Esophagus muscularis mucosa (tissue), 4 donors: Measurements from ENCODE around the gene SRSF6. TPM values are rescaled to one million over a fixed set of nuclear protein-coding genes. Genes with fewer than 3 reads are reported as not detected.

Experiments
- DNase-seq: peaks from one replicate; pipeline ENCODE4 v3.0.0-alpha.2; 2017; ENCODE audit errors: extremely low spot score
- H3K27ac ChIP-seq, 4 donors: fragments of 200-600 bp; sonication (generic); replicated peaks in 1 of 4; 1 replicate in 3 of 4; 2 replicates in 1 of 4; pipeline ENCODE4 v1.5.1; 2016 to 2019; ENCODE audit warnings: mild to moderate bottlenecking in 1 of 4
- H3K27me3 ChIP-seq, 4 donors: fragments of 200-600 bp; sonication (generic); one replicate each; pipeline versions ENCODE4 v1.5.1 to v1.6.0; 2016 to 2019
- H3K36me3 ChIP-seq, 4 donors: fragments of 200-600 bp; sonication (generic); one replicate each; pipeline ENCODE4 v1.5.1; 2016 to 2019
- H3K4me1 ChIP-seq, 4 donors: fragments of 200-600 bp; sonication (generic); one replicate each; pipeline ENCODE4 v1.5.1; 2016 to 2019
- H3K4me3 ChIP-seq, 4 donors: fragments of 200-600 bp; sonication (generic); 1 replicate in 2 of 4; 2 replicates in 2 of 4; pipeline ENCODE4 v1.5.1; 2016 to 2019; ENCODE audit warnings: mild to moderate bottlenecking in 4 of 4, moderate library complexity in 1 of 4
- H3K9me3 ChIP-seq, 4 donors: fragments of 200-600 bp; sonication (generic); 1 replicate in 3 of 4; 2 replicates in 1 of 4; pipeline ENCODE4 v1.5.1; 2016 to 2019
- CTCF ChIP-seq, 3 experiments: fragments of 200-600 bp in 2 of 3; fragments of 450-650 bp in 1 of 3; sonication (generic) in 2 of 3; IDR thresholded peaks; one replicate each; pipeline ENCODE4 v1.5.1; 2017 to 2019; ENCODE audit warnings: antibody characterized with exemption in 3 of 3, mild to moderate bottlenecking in 2 of 3, moderate library complexity in 1 of 3
- EP300 ChIP-seq: sonication (generic); formaldehyde crosslinking; IDR thresholded peaks from one replicate; pipeline ENCODE4 v1.6.1; 2017; ENCODE audit warnings: antibody characterized with exemption
- POLR2A ChIP-seq: fragments of 450-650 bp; IDR thresholded peaks from one replicate; pipeline ENCODE4 v1.6.1; 2017; ENCODE audit warnings: antibody characterized with exemption, moderate library complexity, mild to moderate bottlenecking, low read depth
- POLR2AphosphoS5 ChIP-seq, 2 donors: sonication (generic); formaldehyde crosslinking; IDR thresholded peaks; one replicate each; pipeline ENCODE4 v1.6.1; 2017; ENCODE audit warnings: antibody characterized with exemption in 2 of 2
- WGBS: methylation state at CpG from one replicate; pipeline ENCODE4 v1.1.5; 2018; 5-methylcytosine and 5-hydroxymethylcytosine counted together
- intact Hi-C: fragments of 100-400 bp; cut with DNase I; formaldehyde crosslinking; loops from one replicate; pipeline ENCODE4 v1.15.1; 2023
- total RNA-seq, 4 donors: library from RNA; depleted of rRNA; stranded (reverse); fragments of >200 nt; gene quantifications; one replicate each; pipeline versions ENCODE4 v1.1.0 to v1.2.1, GENCODE V29; 2016

The SRSF6 gene
- total RNA-seq, 4 donors from 2014 or later, result 22.4 to 46.1 (median 25.3) TPM

GRCh38 chr20:43472671-43473380 lies 15.1 kb downstream of the SRSF6 start:
- intact Hi-C loops, result no loop called here
- TF ChIP-seq EP300 (no peak), POLR2AphosphoS5 (IDR thresholded peaks at IDR 0.05) (no peak), POLR2A (no peak), CTCF (IDR thresholded peaks at IDR 0.05) (no peak)
- no peak for DNase-seq
- WGBS, result 80% methylated on average over 11 of the region's 11 CpGs
- Histone ChIP-seq H3K4me1 (no peaks in the 10 kb centered on the region), H3K4me3 (no peak overlapping the region), H3K27me3 (no peaks in the 10 kb centered on the region), H3K9me3 (no peaks in the 10 kb centered on the region), H3K36me3 (peaks cover 7 to 43% (median 26%) of the 10 kb centered on the region in 4 donors), H3K27ac (no peak overlapping the region)

DNA sequence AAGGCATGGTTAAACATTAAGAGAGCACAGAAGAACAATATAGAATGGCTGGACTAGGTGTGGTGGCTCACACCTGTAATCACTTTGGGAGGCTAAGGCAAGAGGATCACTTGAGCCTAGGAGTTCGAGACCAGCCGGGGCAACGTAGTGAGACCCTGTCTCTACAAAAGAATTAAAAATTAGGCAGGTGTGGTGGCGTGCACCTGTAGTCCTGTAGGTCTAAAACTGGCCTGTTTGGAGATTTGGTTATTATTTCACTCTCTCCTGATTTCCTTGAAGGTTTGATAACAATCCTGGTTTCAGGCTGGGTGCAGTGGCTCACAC lies 15.6 kb downstream of the SRSF6 start:
- H3K9me3 ChIP-seq, result no peaks in the 10 kb centered on the region
- H3K4me1 ChIP-seq, result no peaks in the 10 kb centered on the region
- H3K27ac ChIP-seq, result no peak overlapping the region
- intact Hi-C loops, result no loop called here
- H3K36me3 ChIP-seq, result peaks cover 7 to 39% (median 23%) of the 10 kb centered on the region in 4 donors
- no peaks in the 10 kb centered on the region for H3K27me3 ChIP-seq
- 96% methylated on average over 4 of the region's 4 CpGs for WGBS
- no peak for DNase-seq
- H3K4me3 ChIP-seq, result no peak overlapping the region
- TF ChIP-seq EP300, result no peak
- TF ChIP-seq CTCF (IDR thresholded peaks at IDR 0.05), result no peak
- no peak for TF ChIP-seq POLR2AphosphoS5 (IDR thresholded peaks at IDR 0.05)
- TF ChIP-seq POLR2A, result no peak

DNA sequence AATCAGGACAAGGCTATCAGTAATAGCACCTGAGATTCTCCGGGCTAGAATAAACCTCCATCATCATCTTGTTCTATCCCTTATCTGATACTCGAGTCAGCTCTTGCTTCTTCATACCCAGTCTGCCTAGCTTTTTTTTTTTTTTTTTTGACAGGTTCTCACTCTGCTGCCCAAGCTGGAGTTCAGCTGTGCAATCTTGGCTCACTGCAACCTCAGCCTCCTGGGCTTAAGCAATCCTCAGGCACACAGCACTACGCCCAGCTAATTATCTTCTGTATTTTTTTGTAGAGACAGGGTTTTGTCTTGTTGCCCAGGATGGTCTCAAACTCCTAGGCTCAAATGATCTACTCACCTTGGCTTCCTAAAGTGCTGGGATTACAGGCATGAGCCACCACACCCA lies 19.5 kb downstream of the SRSF6 start:
- H3K27me3 ChIP-seq, result no peaks in the 10 kb centered on the region
- H3K27ac ChIP-seq, result no peak overlapping the region
- no peak overlapping the region for H3K4me3 ChIP-seq
- intact Hi-C loops, result no loop called here
- 74% methylated on average over 3 of the region's 3 CpGs for WGBS
- no peak for DNase-seq
- H3K4me1 ChIP-seq, result no peaks in the 10 kb centered on the region
- TF ChIP-seq CTCF (IDR thresholded peaks at IDR 0.05) (no peak), POLR2AphosphoS5 (IDR thresholded peaks at IDR 0.05) (no peak), EP300 (no peak), POLR2A (no peak)
- no peaks in the 10 kb centered on the region for H3K9me3 ChIP-seq
- peaks cover 0 to 6% (median 0%) of the 10 kb centered on the region in 4 donors for H3K36me3 ChIP-seq

DNA sequence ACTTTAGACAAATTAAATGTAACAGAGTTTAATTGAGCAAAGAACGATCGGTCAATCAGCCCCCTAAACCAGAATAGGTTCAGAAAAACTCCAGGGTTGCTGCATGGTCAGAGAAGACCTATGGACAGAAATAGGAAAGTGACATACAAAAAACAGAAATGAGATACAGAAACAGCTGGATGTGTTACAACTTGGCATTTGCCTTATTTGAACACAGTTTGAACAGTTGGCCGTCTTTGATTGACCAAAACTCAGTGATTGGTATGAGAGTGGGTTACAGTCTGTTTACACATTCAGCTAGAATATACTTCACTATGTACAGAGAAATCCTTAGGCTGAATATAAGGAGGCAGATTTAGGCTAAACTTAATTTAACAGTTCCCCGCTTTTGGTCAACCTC lies 19.9 kb downstream of the SRSF6 start:
- 80% methylated on average over 4 of the region's 4 CpGs for WGBS
- Histone ChIP-seq H3K4me1 (no peaks in the 10 kb centered on the region), H3K27ac (no peak overlapping the region), H3K36me3 (peaks cover 0 to 6% (median 0%) of the 10 kb centered on the region in 4 donors), H3K27me3 (no peaks in the 10 kb centered on the region), H3K4me3 (no peak overlapping the region), H3K9me3 (no peaks in the 10 kb centered on the region)
- TF ChIP-seq EP300 (no peak), POLR2AphosphoS5 (IDR thresholded peaks at IDR 0.05) (no peak), CTCF (IDR thresholded peaks at IDR 0.05) (no peak), POLR2A (no peak)
- no peak for DNase-seq
- intact Hi-C loops, result no loop called here

- no peak overlapping the region for H3K4me3 ChIP-seq
- H3K36me3 ChIP-seq, result no peaks in the 10 kb centered on the region
- no peaks in the 10 kb centered on the region for H3K4me1 ChIP-seq
- DNase-seq, result no peak
- WGBS, result 86% methylated on average over 2 of the region's 2 CpGs
- H3K9me3 ChIP-seq, result no peaks in the 10 kb centered on the region
- TF ChIP-seq POLR2A, result no peak
- no peak for TF ChIP-seq POLR2AphosphoS5 (IDR thresholded peaks at IDR 0.05)
- TF ChIP-seq EP300, result no peak
- no peak for TF ChIP-seq CTCF (IDR thresholded peaks at IDR 0.05)
- H3K27me3 ChIP-seq, result no peaks in the 10 kb centered on the region
- intact Hi-C loops, result no loop called here
- no peak overlapping the region for H3K27ac ChIP-seq
Observed at GRCh38 chr20:43490038-43490437, 32.3 kb downstream of the SRSF6 start.
